Right renal cortex interstitium (tissue), 3 donors: ENCODE measurements around the gene CA12. TPM values are rescaled to one million over a fixed set of nuclear protein-coding genes. Genes with fewer than 3 reads are reported as not detected.

ENCODE experiments used
- DNase-seq, 3 donors: peaks; one replicate each; pipeline ENCODE4 v3.0.0-alpha.2; 2013; ENCODE audit warnings: low read depth in 3 of 3, low spot score in 2 of 3
- polyA plus RNA-seq, 3 donors: library from polyadenylated mRNA; unstranded; fragments of 120-200 nt; gene quantifications; one replicate each; pipeline ENCODE4 v1.2.1, GENCODE V29; 2013; ENCODE audit not compliant: insufficient read length in 3 of 3

CA12 gene
- polyA plus RNA-seq, 3 donors: 137 to 154 (median 151) TPM

DNA sequence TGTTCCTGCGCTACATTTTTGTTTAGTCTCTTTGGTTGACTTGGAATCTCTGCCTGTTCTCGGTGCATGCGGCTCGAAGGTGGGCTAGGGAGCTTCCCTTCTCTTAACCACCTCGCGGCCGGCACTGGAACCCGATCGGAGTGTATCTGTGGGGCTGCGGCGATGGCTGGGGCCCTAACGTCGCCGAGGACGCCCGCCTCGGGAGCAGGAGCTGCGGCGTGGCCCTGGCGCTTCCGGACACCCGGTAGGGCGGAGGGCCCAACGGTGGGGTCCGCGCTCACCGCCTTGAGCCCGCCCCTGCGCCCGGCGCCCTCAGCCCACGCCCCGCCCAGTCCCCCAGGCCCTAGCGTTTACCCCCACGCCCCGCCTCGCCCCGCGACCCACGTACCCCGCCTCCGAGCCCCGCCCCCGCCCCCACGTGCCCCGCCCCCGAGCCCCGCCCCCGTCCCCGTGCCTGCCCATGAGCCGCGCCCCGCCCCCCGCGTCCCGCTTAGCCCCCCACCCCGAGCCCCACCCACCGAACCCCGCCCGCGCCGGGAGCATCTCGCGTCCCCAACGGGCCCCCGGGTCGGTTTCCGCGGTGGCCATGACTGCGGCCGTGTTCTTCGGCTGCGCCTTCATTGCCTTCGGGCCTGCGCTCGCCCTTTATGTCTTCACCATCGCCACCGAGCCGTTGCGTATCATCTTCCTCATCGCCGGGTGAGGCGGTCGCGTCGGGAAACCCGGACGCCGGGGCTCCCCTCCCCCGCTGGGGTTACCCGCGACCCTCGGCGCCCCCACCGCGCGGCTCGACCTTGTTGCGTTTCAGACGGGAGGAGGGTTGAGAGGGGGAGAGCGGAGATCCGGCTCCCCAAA lies 104.4 kb downstream of the CA12 start, which contains the start of gene APH1B:
Gene APH1B (plus strand): TSS at position 568 of the 855 bp plus-strand sequence. CDS start 19 bp downstream, at position 587.
- DNase-seq: peak in 1 of 3 donors; percentile 61

DNA sequence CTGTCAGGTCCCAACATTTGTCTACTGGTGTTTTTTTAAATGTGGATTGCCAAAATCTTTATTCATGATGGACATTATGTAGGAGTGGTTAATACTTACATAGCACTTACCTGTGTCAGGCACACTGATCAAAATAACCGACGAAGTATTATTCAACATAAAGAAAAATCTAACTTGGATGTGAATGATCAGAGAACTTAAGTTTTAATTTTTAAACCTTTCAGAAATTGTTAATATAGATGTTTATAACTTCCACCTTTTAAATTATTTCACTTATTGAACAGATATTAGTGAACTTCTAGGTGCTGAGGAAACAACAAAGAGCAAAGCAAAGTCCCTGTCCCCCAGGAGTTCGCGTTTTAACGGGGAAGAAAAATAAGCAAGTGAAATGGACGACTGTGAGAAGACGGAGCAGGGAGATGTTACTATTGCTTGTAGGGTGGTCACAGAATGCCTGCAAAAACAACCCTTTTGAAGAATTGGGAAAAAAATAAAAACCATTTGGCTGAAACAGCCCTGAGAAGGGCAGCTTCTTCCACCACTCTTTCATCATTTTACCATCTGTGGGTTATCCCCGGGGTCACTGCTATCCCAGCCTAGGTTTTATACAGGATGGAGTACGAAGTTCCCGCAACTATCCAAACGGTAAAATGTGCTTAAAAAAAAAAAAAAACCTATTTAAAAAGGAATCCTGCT lies 105.2 kb downstream of the CA12 start:
- DNase-seq: no peak

DNA sequence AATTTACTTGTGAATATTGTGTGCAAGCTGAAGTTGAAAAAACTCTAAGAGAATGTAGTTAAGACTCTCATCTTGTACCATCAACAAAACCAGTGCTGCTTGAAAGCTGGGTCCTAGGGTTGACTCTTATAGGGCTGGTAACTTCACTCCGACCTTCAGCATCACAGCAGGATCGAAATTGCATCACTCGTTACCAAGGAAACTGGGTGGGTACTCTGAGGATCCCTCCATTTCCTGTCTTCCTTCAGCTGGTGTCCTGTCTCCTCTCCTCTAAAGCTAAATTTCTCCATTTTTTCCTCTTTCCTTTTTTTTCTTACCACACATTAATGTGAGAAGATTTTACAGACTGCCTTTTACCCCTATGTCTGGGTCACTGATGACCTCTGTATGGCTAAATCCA lies 107.2 kb downstream of the CA12 start:
- no peak for DNase-seq

Other genes with a start within 250 kb of the CA12 start
- gene RPS27L, start 224.4 kb downstream of the CA12 start, polyA plus RNA-seq: 100 to 1,000 TPM in 1 of 3 donors, 10 to 100 TPM in 2; 98.0 to 114 (median 98.7) TPM
- 10 to 100 TPM; 32.2 to 35.2 (median 32.3) TPM for gene RAB8B, start 192.2 kb downstream of the CA12 start, polyA plus RNA-seq
- 10 to 100 TPM; 17.1 to 18.5 (median 18.4) TPM for gene APH1B, start 104.2 kb downstream of the CA12 start, polyA plus RNA-seq
- gene USP3, start 122.7 kb upstream of the CA12 start, polyA plus RNA-seq: 10 to 100 TPM; 36.9 to 37.5 (median 37.4) TPM
- gene FBXL22, start 215.5 kb upstream of the CA12 start, polyA plus RNA-seq: 1 to 10 TPM; 1.6 to 2.1 (median 1.6) TPM